Hindlimb muscle (tissue), 1 donor: ENCODE data around the gene ALPK3. TPM values are rescaled to one million over a fixed set of nuclear protein-coding genes. Genes with fewer than 3 reads are reported as not detected.

Experiments
- DNase-seq: peaks from one replicate; pipeline ENCODE4 v3.0.0-alpha.2; 2013
- polyA plus RNA-seq: library from polyadenylated mRNA; unstranded; fragments of 120-200 nt; gene quantifications from one replicate; pipeline ENCODE4 v1.2.1, GENCODE V29; 2013; ENCODE audit not compliant: insufficient read length

Gene ALPK3
- polyA plus RNA-seq, 1 donor = 106 TPM

- DNase-seq = no peak
Measured at GRCh38 chr15:84847382-84847781, 30.2 kb downstream of the ALPK3 start.

GRCh38 chr15:84852212-84852611 lies 35.1 kb downstream of the ALPK3 start:
- no peak for DNase-seq

- DNase-seq = no peak
Measured at GRCh38 chr15:84855136-84855535, 38.0 kb downstream of the ALPK3 start.

- DNase-seq = no peak
Measured at GRCh38 chr15:84855765-84856164, 38.6 kb downstream of the ALPK3 start.

GRCh38 chr15:84856731-84857417 lies 39.7 kb downstream of the ALPK3 start:
- no peak for DNase-seq

- no peak for DNase-seq
Measured at GRCh38 chr15:84857418-84858004, 40.4 kb downstream of the ALPK3 start.

GRCh38 chr15:84858231-84858630 lies 41.1 kb downstream of the ALPK3 start:
- DNase-seq = no peak

- DNase-seq = no peak
Measured at GRCh38 chr15:84859144-84859543, 42.0 kb downstream of the ALPK3 start.

GRCh38 chr15:84859651-84860050 lies 42.5 kb downstream of the ALPK3 start:
- DNase-seq = no peak

GRCh38 chr15:84861781-84862180 lies 44.6 kb downstream of the ALPK3 start:
- DNase-seq = no peak

- no peak for DNase-seq
Measured at GRCh38 chr15:84862214-84862975, 45.2 kb downstream of the ALPK3 start.

GRCh38 chr15:84863565-84864443 lies 46.6 kb downstream of the ALPK3 start:
- peak; percentile 71 for DNase-seq

- DNase-seq = no peak
Measured at GRCh38 chr15:84864444-84864795, 47.3 kb downstream of the ALPK3 start.

- no peak for DNase-seq
Measured at GRCh38 chr15:84865074-84865569, 48.0 kb downstream of the ALPK3 start.

- no peak for DNase-seq
Measured at GRCh38 chr15:84868037-84868880, 51.1 kb downstream of the ALPK3 start.

- no peak for DNase-seq
Measured at GRCh38 chr15:84869510-84869909, 52.4 kb downstream of the ALPK3 start.

GRCh38 chr15:84871428-84871985 lies 54.4 kb downstream of the ALPK3 start:
- DNase-seq = no peak

GRCh38 chr15:84872009-84872910 lies 55.1 kb downstream of the ALPK3 start:
- no peak for DNase-seq

GRCh38 chr15:84873997-84874396 lies 56.8 kb downstream of the ALPK3 start:
- no peak for DNase-seq
